Measurements from ENCODE around the gene METTL15. TPM values are rescaled to one million over a fixed set of nuclear protein-coding genes. Genes with fewer than 3 reads are reported as not detected.
A peak's percentile ranks its signal among the peaks of the same experiment; 100 is the strongest.
"Not testable (repeated sequence)": the region's sequence is repeated elsewhere in the genome, so short reads cannot be mapped to it uniquely, and the experiment has no call there.

Gene METTL15
- total RNA-seq, 1 experiment from 2014 or later = 18.4 TPM

DNA sequence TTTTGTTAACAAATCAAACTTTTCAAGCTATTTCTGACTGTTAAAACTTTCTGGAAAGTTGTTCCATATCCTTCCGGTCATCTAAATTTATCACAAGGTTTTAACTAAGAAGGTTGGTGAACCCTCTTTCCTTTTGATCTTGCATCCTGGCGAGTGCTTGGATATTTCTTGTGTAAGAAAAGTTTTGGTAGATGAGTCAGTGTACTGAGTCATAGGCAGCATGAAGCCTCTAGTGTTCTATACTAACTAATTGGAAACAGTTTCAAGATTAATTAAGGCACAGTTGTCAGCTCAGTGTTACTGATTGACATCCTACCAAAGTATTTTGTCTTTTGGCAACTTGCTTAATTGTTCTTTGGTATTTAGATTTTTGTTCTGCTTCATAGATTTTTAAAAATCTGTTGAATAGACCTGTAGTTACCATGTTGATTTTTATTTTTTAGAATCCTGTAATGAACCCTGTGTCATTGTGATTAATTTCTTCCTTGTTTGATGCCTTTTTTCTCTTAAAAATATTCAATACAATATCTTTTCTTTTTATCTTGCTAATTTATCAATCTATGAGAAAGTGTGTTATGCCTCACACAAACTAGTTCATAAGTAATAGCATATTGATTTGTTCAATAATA, 38.0 kb downstream of the METTL15 start:
- in situ Hi-C loops (cut with HindIII; ENCODE audit: low pct_unique_long_range_greater_than_20kb, low sequenced_read_pairs) = no loop called here
- DNase-seq (ENCODE audit: low read depth, low spot score) = peak; percentile 19

- in situ Hi-C loops (cut with HindIII; ENCODE audit: low pct_unique_long_range_greater_than_20kb, low sequenced_read_pairs) = no loop called here
- DNase-seq (ENCODE audit: low read depth, low spot score) = no peak
These were observed 44.6 kb downstream of the METTL15 start for GRCh38 chr11:28152743-28153142.

DNA sequence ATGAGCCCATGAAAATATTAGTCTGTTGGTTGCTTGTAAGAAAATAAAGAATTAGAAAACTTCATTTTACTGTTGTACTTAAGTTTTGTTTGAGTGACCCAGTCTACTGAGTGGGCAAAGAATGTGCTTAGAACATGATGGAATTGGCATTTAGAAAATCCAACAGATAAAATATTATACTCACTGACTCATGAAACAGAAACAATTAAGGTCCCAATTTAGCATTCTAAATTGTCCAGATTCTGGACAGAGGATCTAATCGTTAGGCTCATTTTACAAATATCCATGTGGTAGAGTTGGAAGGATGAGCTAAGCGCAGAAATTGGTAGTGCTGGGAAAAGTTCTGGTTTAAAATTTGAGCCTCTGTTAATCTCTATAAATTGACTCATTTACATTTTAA, 45.4 kb downstream of the METTL15 start:
- DNase-seq (ENCODE audit: low read depth, low spot score) = no peak
- in situ Hi-C loops (cut with HindIII; ENCODE audit: low pct_unique_long_range_greater_than_20kb, low sequenced_read_pairs) = no loop called here

- in situ Hi-C loops (cut with HindIII; ENCODE audit: low pct_unique_long_range_greater_than_20kb, low sequenced_read_pairs) = no loop called here
- DNase-seq (ENCODE audit: low read depth, low spot score) = no peak
These were observed 60.5 kb downstream of the METTL15 start for GRCh38 chr11:28168718-28169117.

DNA sequence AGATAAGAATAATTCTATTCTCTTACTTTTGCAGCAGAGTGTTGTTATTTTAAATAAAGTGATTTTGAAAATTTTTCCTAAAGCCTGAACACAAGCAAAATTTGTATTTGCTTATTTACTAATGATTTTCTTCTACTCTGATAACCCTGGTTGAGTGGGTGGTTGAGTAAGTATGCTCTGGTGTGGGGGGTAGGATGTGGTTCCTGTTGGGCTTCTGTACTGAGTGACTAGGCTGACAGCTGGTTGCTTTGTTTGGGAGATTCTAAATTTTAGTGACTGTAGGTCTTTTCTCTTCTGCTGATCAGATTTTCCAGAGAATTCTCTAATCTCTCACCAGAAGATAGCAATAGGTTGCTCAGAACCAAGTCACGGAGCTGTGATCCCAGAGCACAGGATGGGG, 61.6 kb downstream of the METTL15 start:
- in situ Hi-C loops (cut with HindIII; ENCODE audit: low pct_unique_long_range_greater_than_20kb, low sequenced_read_pairs) = no loop called here
- DNase-seq (ENCODE audit: low read depth, low spot score) = no peak

- DNase-seq (ENCODE audit: low read depth, low spot score) = no peak
- in situ Hi-C loops (cut with HindIII; ENCODE audit: low pct_unique_long_range_greater_than_20kb, low sequenced_read_pairs) = no loop called here
These were observed 62.6 kb downstream of the METTL15 start for GRCh38 chr11:28170759-28171158.

GRCh38 chr11:28176351-28176750, 68.2 kb downstream of the METTL15 start:
- in situ Hi-C loops (cut with HindIII; ENCODE audit: low pct_unique_long_range_greater_than_20kb, low sequenced_read_pairs) = no loop called here
- peak; percentile 31 for DNase-seq (ENCODE audit: low read depth, low spot score)

- in situ Hi-C loops (cut with HindIII; ENCODE audit: low pct_unique_long_range_greater_than_20kb, low sequenced_read_pairs) = no loop called here
- DNase-seq (ENCODE audit: low read depth, low spot score) = no peak
These were observed 87.3 kb downstream of the METTL15 start for GRCh38 chr11:28195449-28195848.

DNA sequence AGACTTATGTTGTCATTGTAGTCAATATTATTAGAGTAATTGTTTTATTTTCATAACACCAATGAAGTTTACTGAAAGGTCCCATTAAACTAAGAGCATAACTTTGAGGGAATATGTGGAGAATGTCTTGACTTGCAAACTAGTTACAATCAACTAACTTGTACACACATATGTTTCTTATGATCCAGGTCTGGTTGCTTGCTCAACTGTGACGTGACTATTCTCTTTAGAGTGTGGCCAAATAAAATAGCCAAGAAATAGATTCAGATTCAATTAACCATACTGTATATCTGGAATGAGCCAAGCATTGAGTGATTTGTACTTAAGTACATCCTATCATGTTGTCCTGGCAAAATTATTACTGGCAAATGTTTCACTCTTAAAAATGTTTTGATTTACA, 101.7 kb downstream of the METTL15 start:
- in situ Hi-C loops (cut with HindIII; ENCODE audit: low pct_unique_long_range_greater_than_20kb, low sequenced_read_pairs) = no loop called here
- no peak for DNase-seq (ENCODE audit: low read depth, low spot score)

GRCh38 chr11:28222063-28222462, 113.9 kb downstream of the METTL15 start:
- DNase-seq (ENCODE audit: low read depth, low spot score); in situ Hi-C loops (cut with HindIII; ENCODE audit: low pct_unique_long_range_greater_than_20kb, low sequenced_read_pairs): not testable (repeated sequence)

DNA sequence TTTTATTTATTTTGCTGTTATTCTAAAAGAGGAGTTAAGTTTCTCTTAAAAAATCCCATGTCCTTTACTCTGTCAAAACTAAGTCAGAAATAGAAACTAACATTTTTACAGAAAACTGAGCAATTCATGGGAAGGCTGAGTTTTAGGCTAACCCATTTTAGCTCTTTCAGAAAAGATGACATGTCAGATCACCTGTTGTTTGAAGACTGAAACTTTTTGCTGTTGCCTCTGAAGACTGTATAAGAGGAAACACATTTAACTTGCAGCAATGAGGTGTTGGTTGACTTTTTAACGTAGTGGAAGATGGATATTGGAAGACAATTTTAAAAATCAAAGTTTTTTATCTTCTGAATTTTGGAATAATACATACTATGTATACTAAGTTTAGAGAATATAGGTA, 115.4 kb downstream of the METTL15 start:
- no peak for DNase-seq (ENCODE audit: low read depth, low spot score)
- in situ Hi-C loops (cut with HindIII; ENCODE audit: low pct_unique_long_range_greater_than_20kb, low sequenced_read_pairs) = no loop called here

GRCh38 chr11:28223994-28224393, 115.8 kb downstream of the METTL15 start:
- no peak for DNase-seq (ENCODE audit: low read depth, low spot score)

GRCh38 chr11:28227460-28227859, 119.3 kb downstream of the METTL15 start:
- DNase-seq (ENCODE audit: low read depth, low spot score) = no peak
- in situ Hi-C loops (cut with HindIII; ENCODE audit: low pct_unique_long_range_greater_than_20kb, low sequenced_read_pairs) = no loop called here

More at GRCh38 chr11:28223994-28224393, 115.8 kb downstream of the METTL15 start:
- in situ Hi-C loops (cut with HindIII; ENCODE audit: low pct_unique_long_range_greater_than_20kb, low sequenced_read_pairs) = no loop called here

GRCh38 chr11:28228196-28228895, 120.2 kb downstream of the METTL15 start:
- no peak for DNase-seq (ENCODE audit: low read depth, low spot score)
- in situ Hi-C loops (cut with HindIII; ENCODE audit: low pct_unique_long_range_greater_than_20kb, low sequenced_read_pairs) = no loop called here

GRCh38 chr11:28231475-28231874, 123.3 kb downstream of the METTL15 start:
- DNase-seq (ENCODE audit: low read depth, low spot score) = no peak
- in situ Hi-C loops (cut with HindIII; ENCODE audit: low pct_unique_long_range_greater_than_20kb, low sequenced_read_pairs) = no loop called here

DNA sequence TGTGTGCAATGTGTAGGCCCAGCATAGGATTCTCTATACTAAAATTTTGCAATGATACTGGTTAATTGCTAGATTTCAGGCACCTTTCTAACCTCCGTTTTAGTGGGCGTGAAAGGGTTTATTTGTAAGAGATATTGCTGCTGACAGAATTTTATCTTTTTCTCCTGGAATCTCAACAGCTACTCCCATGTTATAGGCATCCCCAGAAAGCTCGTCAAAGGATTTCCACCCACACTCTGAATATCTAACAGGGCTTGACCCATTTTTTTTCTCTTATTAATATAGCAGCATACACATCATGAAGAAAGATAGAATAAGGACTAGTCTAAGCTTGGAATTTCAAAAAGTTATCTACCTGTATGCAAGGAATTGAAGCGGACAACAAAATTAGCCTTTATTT, 124.5 kb downstream of the METTL15 start:
- no peak for DNase-seq (ENCODE audit: low read depth, low spot score)

DNA sequence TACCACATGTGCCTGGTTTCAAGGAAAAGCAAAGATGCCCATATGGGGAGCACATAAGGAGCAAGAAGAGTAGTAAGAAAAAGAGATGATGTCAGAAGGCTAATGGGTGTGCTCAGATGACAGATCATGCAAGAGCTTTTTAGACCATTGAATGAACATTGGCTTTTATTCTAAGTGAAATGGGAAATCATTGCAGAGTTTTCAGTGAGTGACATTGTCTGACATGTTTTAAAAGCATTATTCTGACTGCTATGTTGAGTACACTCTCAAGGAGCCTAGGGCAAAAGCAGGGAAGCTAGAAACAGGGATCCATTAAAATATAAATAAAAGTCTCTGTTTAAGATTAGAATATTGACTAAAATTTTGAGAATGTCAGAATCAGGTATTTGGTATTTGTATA, 133.6 kb downstream of the METTL15 start:
- in situ Hi-C loops (cut with HindIII; ENCODE audit: low pct_unique_long_range_greater_than_20kb, low sequenced_read_pairs) = no loop called here
- no peak for DNase-seq (ENCODE audit: low read depth, low spot score)

More for the DNA sequence above, 124.5 kb downstream of the METTL15 start:
- in situ Hi-C loops (cut with HindIII; ENCODE audit: low pct_unique_long_range_greater_than_20kb, low sequenced_read_pairs) = no loop called here

DNA sequence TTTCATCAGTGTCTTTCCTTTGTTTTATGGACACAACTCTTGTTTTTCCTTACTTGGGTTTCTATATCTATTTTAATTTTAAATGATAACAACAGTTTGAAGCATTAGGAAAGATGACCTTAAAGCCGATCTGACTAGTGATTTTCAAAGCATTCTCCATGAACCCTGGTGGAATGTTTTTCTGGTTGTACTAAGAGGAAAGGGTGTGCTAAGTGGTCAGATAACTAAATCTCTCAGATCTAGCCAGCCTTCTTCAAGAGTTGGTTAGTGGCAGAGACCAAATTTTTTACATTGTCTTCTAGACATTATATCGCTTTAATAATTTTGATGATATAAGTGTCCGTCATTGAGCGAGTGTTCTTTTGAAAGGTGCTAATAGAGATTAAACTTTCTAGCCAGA, 134.4 kb downstream of the METTL15 start:
- in situ Hi-C loops (cut with HindIII; ENCODE audit: low pct_unique_long_range_greater_than_20kb, low sequenced_read_pairs) = no loop called here
- DNase-seq (ENCODE audit: low read depth, low spot score) = no peak

GRCh38 chr11:28243061-28243460, 134.9 kb downstream of the METTL15 start:
- DNase-seq (ENCODE audit: low read depth, low spot score) = no peak
- in situ Hi-C loops (cut with HindIII; ENCODE audit: low pct_unique_long_range_greater_than_20kb, low sequenced_read_pairs) = no loop called here
